GM19023 (cell line): ENCODE measurements around the gene CPB1.
"Not testable (repeated sequence)": the region's sequence is repeated elsewhere in the genome, so short reads cannot be mapped to it uniquely, and the experiment has no call there.

Experiments
- ATAC-seq: cut with Tn5 transposase; IDR thresholded peaks from one replicate; pipeline ENCODE4 v1.9.1; 2021; ENCODE audit warnings: mild to moderate bottlenecking, moderate library complexity; ENCODE audit not compliant: unreplicated experiment

CPB1 gene

GRCh38 chr3:148827585-148827984 is at the start of gene CPB1:
Gene CPB1, plus strand, starts transcription at chr3:148827811. Its CDS starts 13 bp downstream, at chr3:148827824.
- ATAC-seq = no peak

DNA sequence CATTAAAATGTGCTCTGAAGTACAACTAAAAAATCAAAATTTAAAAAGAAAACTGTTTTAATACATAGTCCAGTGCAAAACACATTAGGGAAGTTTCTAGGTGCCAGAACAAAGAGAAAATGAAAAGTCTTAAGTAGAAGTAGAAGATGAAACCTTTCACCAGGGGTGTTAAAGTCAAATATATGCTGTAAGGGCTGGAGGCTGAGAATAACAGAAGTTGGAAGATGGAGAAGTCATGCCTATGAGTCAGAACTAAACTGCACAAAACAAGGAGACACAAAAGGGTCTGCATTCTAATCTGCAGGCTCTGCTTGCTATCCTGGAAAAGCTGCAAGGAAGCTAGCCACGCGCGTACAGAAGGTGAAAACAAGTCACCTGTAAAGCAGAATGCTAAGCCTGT is 48.7 kb upstream of the CPB1 start:
- ATAC-seq = no peak

DNA sequence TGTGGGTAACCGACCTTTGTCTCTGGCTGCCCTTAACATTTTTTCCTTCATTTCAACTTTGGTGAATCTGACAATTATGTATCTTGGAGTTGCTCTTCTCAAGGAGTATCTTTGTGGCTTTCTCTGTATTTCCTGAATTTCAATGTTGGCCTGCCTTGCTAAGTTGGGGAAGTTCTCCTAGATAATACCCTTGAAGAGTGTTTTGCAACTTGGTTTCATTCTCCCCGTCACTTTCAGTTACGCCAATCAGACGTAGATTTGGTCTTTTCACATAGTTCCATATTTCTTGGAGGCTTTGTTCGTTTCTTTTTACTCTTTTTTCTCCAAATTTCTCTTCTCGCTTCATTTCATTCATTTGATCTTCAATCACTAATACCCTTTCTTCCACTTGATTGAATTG is 42.6 kb upstream of the CPB1 start:
- ATAC-seq = not testable (repeated sequence)

DNA sequence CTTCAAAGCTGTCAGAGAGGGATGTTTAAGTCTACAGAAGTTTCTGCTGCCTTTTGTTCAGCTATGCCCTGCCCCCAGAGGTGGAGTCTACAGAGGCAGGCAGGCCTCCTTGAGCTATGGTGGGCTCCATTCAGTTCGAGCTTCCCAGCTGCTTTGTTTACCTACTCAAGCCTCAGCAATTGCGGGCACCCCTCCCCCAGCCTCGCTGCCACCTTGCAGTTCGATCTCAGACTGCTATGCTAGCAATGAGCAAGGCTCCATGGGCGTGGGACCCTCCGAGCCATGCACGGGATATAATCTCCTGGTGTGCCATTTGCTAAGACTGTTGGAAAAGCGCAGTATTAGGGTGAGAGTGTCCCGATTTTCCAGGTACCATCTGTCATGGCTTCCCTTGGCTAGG is 41.5 kb upstream of the CPB1 start:
- ATAC-seq = not testable (repeated sequence)

- no peak for ATAC-seq
These were observed 38.5 kb upstream of the CPB1 start for GRCh38 chr3:148789146-148789545.

DNA sequence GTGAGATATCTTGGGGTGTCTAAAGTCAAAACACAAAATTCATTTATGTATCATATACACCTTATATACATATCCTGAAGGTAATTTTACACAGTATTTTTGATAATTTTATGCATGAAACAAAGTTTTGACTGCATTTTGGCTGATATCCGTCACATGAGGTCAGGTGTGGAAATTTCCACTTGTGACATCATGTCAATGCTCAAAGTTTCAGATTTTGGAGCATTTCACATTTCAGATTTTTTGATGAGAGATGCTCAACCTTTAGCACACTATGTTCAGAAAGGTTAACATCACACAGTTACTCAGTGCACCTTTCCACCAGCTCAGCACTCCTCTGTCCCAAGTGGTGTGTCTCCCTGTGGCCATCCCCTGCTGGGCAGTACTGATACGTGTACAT is 37.7 kb upstream of the CPB1 start:
- no peak for ATAC-seq

DNA sequence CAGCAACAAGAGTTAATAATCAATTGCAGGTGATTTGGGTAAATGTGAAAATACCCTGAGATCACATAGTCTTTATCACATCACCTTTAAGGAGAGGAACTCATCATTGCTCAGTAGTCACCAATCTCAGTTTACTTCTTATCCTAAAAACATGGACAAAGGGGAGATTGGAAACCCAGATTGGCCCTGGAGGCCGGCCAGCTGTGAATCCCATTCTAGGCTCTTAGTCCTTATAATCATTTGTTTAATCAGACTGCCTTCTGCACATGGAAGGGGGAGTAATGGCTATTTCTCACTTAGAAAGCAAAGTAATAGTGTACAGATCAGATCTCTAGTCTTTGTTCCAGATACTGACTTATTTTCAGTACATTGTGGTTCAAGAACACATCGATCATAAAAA is 37.2 kb upstream of the CPB1 start:
- ATAC-seq = no peak

DNA sequence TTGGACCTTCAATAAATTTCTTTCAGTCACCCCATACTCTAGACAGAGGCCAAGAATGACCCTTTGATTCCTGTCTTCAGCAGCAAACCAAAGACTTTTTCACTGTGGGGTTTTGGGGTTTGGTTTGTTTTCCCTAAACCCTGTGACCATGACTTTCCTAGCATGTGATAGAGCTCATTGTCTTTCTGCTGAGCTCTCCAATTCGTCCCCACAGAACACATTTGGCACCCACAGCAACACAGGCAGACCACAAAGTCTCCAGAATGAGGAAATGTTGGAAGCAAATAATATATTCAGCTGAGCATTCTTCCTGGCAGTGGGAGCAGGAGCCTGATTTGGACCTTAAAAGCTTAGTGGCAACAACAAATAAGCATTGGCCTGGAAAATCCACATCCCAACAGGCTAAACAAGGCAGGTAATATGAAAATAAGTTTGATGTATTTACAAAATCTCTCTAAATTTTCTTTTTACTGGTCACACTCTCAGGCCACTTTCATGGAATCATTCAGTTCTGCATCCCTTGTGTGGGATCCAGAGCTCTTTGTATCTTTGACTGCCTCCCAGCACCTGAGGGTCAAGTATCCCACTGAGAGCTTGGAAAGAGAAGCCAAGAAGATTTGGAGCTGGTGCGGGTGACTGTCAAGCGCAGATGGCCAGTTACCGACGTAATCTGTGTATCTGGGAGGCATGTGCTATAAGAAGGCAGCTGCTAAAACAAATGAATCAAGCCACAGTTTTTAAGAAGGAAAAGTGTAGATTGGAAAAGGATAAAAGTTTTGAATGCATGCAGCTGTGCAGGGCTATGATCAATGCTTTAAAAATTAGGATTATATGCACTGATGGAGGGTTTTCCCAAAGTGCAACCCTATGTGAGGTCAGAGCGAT is 36.5 kb upstream of the CPB1 start:
- ATAC-seq = no peak

DNA sequence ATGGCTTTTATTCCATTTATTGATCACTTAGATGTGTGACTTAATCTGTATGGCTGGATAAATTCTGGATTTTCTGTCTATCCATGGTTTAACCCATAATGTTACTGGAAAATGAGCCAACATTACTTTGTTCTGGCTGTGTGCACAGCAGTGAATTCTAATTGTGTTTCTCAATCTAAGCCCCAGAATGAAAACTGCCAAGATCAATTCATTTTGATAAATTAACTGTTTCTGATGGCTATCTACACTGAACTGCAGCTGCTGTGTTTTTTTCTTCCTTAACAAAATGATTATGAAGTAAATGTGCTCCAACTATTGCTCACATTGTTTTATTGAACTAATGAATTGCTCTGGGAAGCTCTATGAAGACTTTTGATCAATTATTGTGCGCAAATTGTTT is 35.7 kb upstream of the CPB1 start:
- no peak for ATAC-seq

GRCh38 chr3:148792516-148792915 is 35.1 kb upstream of the CPB1 start:
- no peak for ATAC-seq

- ATAC-seq = no peak
These were observed 30.8 kb upstream of the CPB1 start for GRCh38 chr3:148796799-148797198.

GRCh38 chr3:148797795-148798194 is 29.8 kb upstream of the CPB1 start:
- no peak for ATAC-seq

GRCh38 chr3:148800414-148800813 is 27.2 kb upstream of the CPB1 start:
- ATAC-seq = no peak

- ATAC-seq = no peak
These were observed 17.8 kb upstream of the CPB1 start for GRCh38 chr3:148809835-148810234.

- no peak for ATAC-seq
These were observed 12.1 kb upstream of the CPB1 start for GRCh38 chr3:148815316-148816110.

- ATAC-seq = no peak
These were observed 11.2 kb upstream of the CPB1 start for GRCh38 chr3:148816427-148816826.

GRCh38 chr3:148816981-148817525 is 10.6 kb upstream of the CPB1 start:
- no peak for ATAC-seq

- ATAC-seq = no peak
These were observed 7.0 kb upstream of the CPB1 start for GRCh38 chr3:148820361-148821245.

- no peak for ATAC-seq
These were observed 4.6 kb upstream of the CPB1 start for GRCh38 chr3:148823026-148823425.

DNA sequence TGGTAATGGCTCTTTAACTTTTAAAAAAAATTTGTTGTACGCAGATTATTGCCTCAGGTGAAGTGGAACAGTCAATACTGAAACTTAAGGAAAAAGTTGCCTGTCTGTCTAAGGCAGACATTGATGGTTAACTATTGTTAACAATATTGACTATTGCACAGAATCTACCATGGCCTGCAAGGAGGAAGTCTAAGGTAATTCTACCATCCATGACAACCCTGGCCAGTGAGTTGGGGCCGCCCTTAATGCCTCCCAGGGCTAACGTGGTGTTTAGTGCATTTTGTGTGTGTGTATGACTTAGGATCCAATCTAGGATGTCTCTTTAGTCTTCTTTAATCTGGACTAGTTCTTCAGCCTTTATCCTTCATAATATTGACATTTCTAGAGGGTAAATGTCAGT is 2.1 kb upstream of the CPB1 start:
- no peak for ATAC-seq
